Hematopoietic multipotent progenitor cell treated with erythropoietin and hydrocortisone succinate and interleukin-3 and kit ligand, for 17 days (in vitro differentiated cells): ENCODE results near the gene ATG2A.

Experiments used
- DNase-seq: peaks from one replicate; pipeline ENCODE4 v3.0.0-alpha.2; 2015; ENCODE audit warnings: low spot score

Gene ATG2A

GRCh38 chr11:64885367-64886286, 31.4 kb downstream of the ATG2A start:
- peak; percentile 93 for DNase-seq

- DNase-seq: no peak
Observed at GRCh38 chr11:64884019-64884418, 33.0 kb downstream of the ATG2A start.

GRCh38 chr11:64883575-64883974, 33.4 kb downstream of the ATG2A start:
- no peak for DNase-seq

GRCh38 chr11:64882243-64882642, 34.8 kb downstream of the ATG2A start:
- no peak for DNase-seq

GRCh38 chr11:64881476-64881875, 35.5 kb downstream of the ATG2A start:
- DNase-seq: peak; percentile 11

- DNase-seq: peak; percentile 28
Observed at GRCh38 chr11:64880240-64881001, 36.6 kb downstream of the ATG2A start.

- DNase-seq: peak; percentile 22
Observed at GRCh38 chr11:64879244-64879900, 37.6 kb downstream of the ATG2A start.

GRCh38 chr11:64878494-64879243, 38.3 kb downstream of the ATG2A start, which contains the start of gene EHD1:
Gene EHD1, minus strand, starts transcription at chr11:64878621. Its CDS starts 157 bp downstream, at chr11:64878464.
- DNase-seq: peak; percentile 99

GRCh38 chr11:64878223-64878493, 38.9 kb downstream of the ATG2A start:
- no peak for DNase-seq

GRCh38 chr11:64877390-64878222, 39.4 kb downstream of the ATG2A start:
- peak; percentile 38 for DNase-seq

- no peak for DNase-seq
Observed at GRCh38 chr11:64876835-64877341, 40.1 kb downstream of the ATG2A start.

- no peak for DNase-seq
Observed at GRCh38 chr11:64876229-64876750, 40.7 kb downstream of the ATG2A start.

- no peak for DNase-seq
Observed at GRCh38 chr11:64875369-64876228, 41.4 kb downstream of the ATG2A start.

GRCh38 chr11:64874308-64875240, 42.4 kb downstream of the ATG2A start:
- DNase-seq: no peak

GRCh38 chr11:64872790-64873488, 44.1 kb downstream of the ATG2A start:
- no peak for DNase-seq

- no peak for DNase-seq
Observed at GRCh38 chr11:64871492-64871891, 45.5 kb downstream of the ATG2A start.

- DNase-seq: no peak
Observed at GRCh38 chr11:64870893-64871466, 46.0 kb downstream of the ATG2A start.
